GM23248 (cell line): ENCODE data around the gene AVL9. TPM values are rescaled to one million over a fixed set of nuclear protein-coding genes. Genes with fewer than 3 reads are reported as not detected.
"Not testable (repeated sequence)": the region's sequence is repeated elsewhere in the genome, so short reads cannot be mapped to it uniquely, and the experiment has no call there.

ENCODE experiments used
- DNase-seq: peaks from one replicate; pipeline ENCODE4 v3.0.0-alpha.2; 2015
- H2AFZ ChIP-seq: fragments of 200-600 bp; sonication (generic); 2 replicates; pipeline ENCODE4 v1.6.1; 2016; ENCODE audit warnings: antibody characterized with exemption
- H3F3A ChIP-seq: fragments of 200-600 bp; sonication (generic); 2 replicates; pipeline ENCODE4 v1.6.1; 2016; ENCODE audit warnings: mild to moderate bottlenecking, antibody characterized with exemption, mixed run types; ENCODE audit not compliant: insufficient read depth
- H3K27ac ChIP-seq: fragments of 200-600 bp; sonication (generic); 2 replicates; pipeline ENCODE4 v1.5.1; 2016; ENCODE audit warnings: mild to moderate bottlenecking
- H3K27me3 ChIP-seq: fragments of 200-600 bp; sonication (generic); replicated peaks from 2 replicates; pipeline ENCODE4 v1.6.1; 2016; ENCODE audit warnings: mild to moderate bottlenecking; ENCODE audit not compliant: insufficient read depth
- H3K36me3 ChIP-seq: fragments of 200-600 bp; sonication (generic); 2 replicates; pipeline ENCODE4 v1.6.1; 2016; ENCODE audit warnings: low read depth, mild to moderate bottlenecking
- H3K4me1 ChIP-seq: fragments of 200-600 bp; sonication (generic); 2 replicates; pipeline ENCODE4 v1.6.1; 2016; ENCODE audit warnings: mild to moderate bottlenecking; ENCODE audit not compliant: insufficient read depth
- H3K4me2 ChIP-seq: fragments of 200-600 bp; sonication (generic); one replicate; pipeline ENCODE4 v1.6.1; 2016; ENCODE audit warnings: mild to moderate bottlenecking; ENCODE audit not compliant: unreplicated experiment
- H3K4me3 ChIP-seq: fragments of 200-600 bp; sonication (generic); 2 replicates; pipeline ENCODE4 v1.5.1; 2016; ENCODE audit warnings: mild to moderate bottlenecking
- H3K79me2 ChIP-seq: fragments of 200-600 bp; sonication (generic); 2 replicates; pipeline ENCODE4 v1.6.1; 2016; ENCODE audit warnings: mild to moderate bottlenecking; ENCODE audit not compliant: insufficient read depth
- H3K9ac ChIP-seq: fragments of 200-600 bp; sonication (generic); 2 replicates; pipeline ENCODE4 v1.6.1; 2016; ENCODE audit warnings: mild to moderate bottlenecking
- H3K9me2 ChIP-seq: fragments of 200-600 bp; sonication (generic); 2 replicates; pipeline ENCODE4 v1.6.1; 2016; ENCODE audit warnings: mixed run types, mild to moderate bottlenecking, moderate library complexity; ENCODE audit not compliant: insufficient read depth
- H3K9me3 ChIP-seq: fragments of 200-600 bp; sonication (generic); one replicate; pipeline ENCODE4 v1.6.1; 2017; ENCODE audit warnings: low read depth
- H4K20me1 ChIP-seq: fragments of 200-600 bp; sonication (generic); 2 replicates; pipeline ENCODE4 v1.6.0; 2016; ENCODE audit not compliant: insufficient read depth
- EZH2 ChIP-seq: fragments of 200-600 bp; sonication (generic); IDR thresholded peaks from 2 replicates; pipeline ENCODE4 v1.6.1; 2018; ENCODE audit warnings: antibody characterized with exemption, mild to moderate bottlenecking; ENCODE audit not compliant: insufficient read depth, poor library complexity, severe bottlenecking
- EZH2phosphoT487 ChIP-seq: fragments of 200-600 bp; sonication (generic); IDR thresholded peaks from 2 replicates; pipeline ENCODE4 v1.6.1; 2018; ENCODE audit warnings: antibody characterized with exemption, moderate library complexity, mild to moderate bottlenecking, low read depth; ENCODE audit not compliant: insufficient read depth
- WGBS, 2 experiments: methylation state at CpG; one replicate each; pipeline ENCODE4 v1.1.6; 2015 to 2017; ENCODE audit warnings: low lambda C conversion rate in 2 of 2, low coverage in 1 of 2; ENCODE audit errors: missing lambda C conversion rate in 2 of 2; 5-methylcytosine and 5-hydroxymethylcytosine counted together
- in situ Hi-C: fragments of 300-500 bp; cut with MboI; formaldehyde crosslinking; loops from 2 replicates; pipeline ENCODE4 v1.15.0; 2020
- polyA plus RNA-seq: library from polyadenylated mRNA; unstranded; fragments of >200 nt; fragmentation: Nextera tagmentation; extraction: Ambion mirVana; gene quantifications from 2 replicates; pipeline ENCODE4 v1.2.1, GENCODE V29; 2016
- total RNA-seq: library from RNA; depleted of rRNA; stranded (reverse); fragments of >200 nt; shearing (Covaris generic); gene quantifications from 2 replicates; pipeline ENCODE4 v1.2.3, GENCODE V29; 2014

AVL9 gene
- total and polyA plus RNA-seq, 2 experiments from 2014 or later, result 5.1 to 12.0 TPM

GRCh38 chr7:32592701-32593100 lies 97.4 kb downstream of the AVL9 start:
- H3K4me3 ChIP-seq, result no peak overlapping the region
- H4K20me1 ChIP-seq, result no peaks in the 10 kb centered on the region
- no peak for TF ChIP-seq EZH2
- TF ChIP-seq EZH2phosphoT487, result no peak
- H3K9ac ChIP-seq, result no peak overlapping the region
- 98% methylated on average over 4 of the region's 4 CpGs for WGBS, 2 experiments
- H3K27ac ChIP-seq, result no peak overlapping the region
- H3K36me3 ChIP-seq, result no peaks in the 10 kb centered on the region
- no peak overlapping the region for H2AFZ ChIP-seq
- peaks cover 6% of the 10 kb centered on the region for H3F3A ChIP-seq
- H3K4me2 ChIP-seq, result no peak overlapping the region
- H3K9me3 ChIP-seq, result no peaks in the 10 kb centered on the region
- in situ Hi-C loops, result no loop called here
- H3K9me2 ChIP-seq, result no peaks in the 10 kb centered on the region
- no peak for DNase-seq
- peaks cover 15% of the 10 kb centered on the region for H3K4me1 ChIP-seq
- H3K27me3 ChIP-seq, result no peaks in the 10 kb centered on the region
- no peaks in the 10 kb centered on the region for H3K79me2 ChIP-seq

- no peaks in the 10 kb centered on the region for H3K79me2 ChIP-seq
- 84 to 87% methylated on average over 5 of the region's 5 CpGs for WGBS, 2 experiments
- no peaks in the 10 kb centered on the region for H3K9me3 ChIP-seq
- in situ Hi-C loops, result no loop called here
- H3K9ac ChIP-seq, result no peak overlapping the region
- no peak overlapping the region for H3K4me3 ChIP-seq
- H3K27me3 ChIP-seq, result no peaks in the 10 kb centered on the region
- no peaks in the 10 kb centered on the region for H3K9me2 ChIP-seq
- no peak for TF ChIP-seq EZH2
- no peak for TF ChIP-seq EZH2phosphoT487
- no peak overlapping the region for H3K4me2 ChIP-seq
- DNase-seq, result no peak
- H3F3A ChIP-seq, result no peaks in the 10 kb centered on the region
- H4K20me1 ChIP-seq, result no peaks in the 10 kb centered on the region
- H3K27ac ChIP-seq, result no peak overlapping the region
- H2AFZ ChIP-seq, result no peak overlapping the region
- H3K4me1 ChIP-seq, result no peaks in the 10 kb centered on the region
- no peaks in the 10 kb centered on the region for H3K36me3 ChIP-seq
Measured at GRCh38 chr7:32594965-32595490, 99.7 kb downstream of the AVL9 start.

GRCh38 chr7:32601196-32601595 lies 105.9 kb downstream of the AVL9 start:
- H3K4me3 ChIP-seq, H2AFZ ChIP-seq, DNase-seq, H4K20me1 ChIP-seq, H3K9me2 ChIP-seq, H3K27me3 ChIP-seq, H3F3A ChIP-seq, H3K36me3 ChIP-seq, H3K4me1 ChIP-seq, H3K79me2 ChIP-seq, H3K9me3 ChIP-seq, H3K27ac ChIP-seq, in situ Hi-C loops, H3K9ac ChIP-seq, H3K4me2 ChIP-seq: not testable (repeated sequence)
- WGBS, 2 experiments, result 89 to 92% methylated on average over 4 of the region's 4 CpGs

- TF ChIP-seq EZH2phosphoT487 (no peak), EZH2 (no peak)
- in situ Hi-C loops, result no loop called here
- Histone ChIP-seq H3K9me3 (no peaks in the 10 kb centered on the region), H4K20me1 (no peaks in the 10 kb centered on the region), H3K36me3 (no peaks in the 10 kb centered on the region), H3K27ac (no peak overlapping the region), H3K79me2 (no peaks in the 10 kb centered on the region), H3F3A (no peaks in the 10 kb centered on the region), H2AFZ (no peak overlapping the region), H3K4me2 (no peak overlapping the region), H3K9me2 (no peaks in the 10 kb centered on the region), H3K9ac (no peak overlapping the region), H3K4me1 (no peaks in the 10 kb centered on the region), H3K27me3 (no peaks in the 10 kb centered on the region), H3K4me3 (no peak overlapping the region)
- WGBS, 2 experiments, result 93 to 97% methylated on average over 2 of the region's 2 CpGs
- no peak for DNase-seq
Measured at GRCh38 chr7:32602470-32602869, 107.2 kb downstream of the AVL9 start.

GRCh38 chr7:32603492-32603891 lies 108.2 kb downstream of the AVL9 start:
- H4K20me1 ChIP-seq, H3K4me3 ChIP-seq, H3K36me3 ChIP-seq, H3K79me2 ChIP-seq, H3F3A ChIP-seq, DNase-seq, in situ Hi-C loops, H3K9me2 ChIP-seq, H3K9ac ChIP-seq, H2AFZ ChIP-seq, H3K4me1 ChIP-seq, H3K9me3 ChIP-seq, H3K4me2 ChIP-seq, H3K27ac ChIP-seq, H3K27me3 ChIP-seq: not testable (repeated sequence)
- WGBS, 2 experiments, result 92 to 98% methylated on average over 3 of the region's 3 CpGs

- H2AFZ ChIP-seq, H3K9ac ChIP-seq, H3K9me2 ChIP-seq, in situ Hi-C loops, H3K36me3 ChIP-seq, H3K27me3 ChIP-seq, H4K20me1 ChIP-seq, H3K4me2 ChIP-seq, H3K27ac ChIP-seq, H3K79me2 ChIP-seq, H3K9me3 ChIP-seq, H3K4me3 ChIP-seq, H3F3A ChIP-seq, DNase-seq, H3K4me1 ChIP-seq: not testable (repeated sequence)
- 67 to 72% methylated on average over 7 of the region's 7 CpGs for WGBS, 2 experiments
Measured at GRCh38 chr7:32604047-32604446, 108.8 kb downstream of the AVL9 start.
